WTC11 (cell line): ENCODE measurements around the gene MCF2L2. TPM values are rescaled to one million over a fixed set of nuclear protein-coding genes. Genes with fewer than 3 reads are reported as not detected.

Experiments used
- ATAC-seq: fragments of 200-7000 bp; cut with Tn5 transposase; 2 replicates; pipeline ENCODE4 v1.10.0; 2021; ENCODE audit warnings: mild to moderate bottlenecking, moderate library complexity
- CTCF ChIA-PET: fragments of 300-600 bp; sonication (Branson Sonifier 250); formaldehyde crosslinking; loops from one replicate; lab custom pipeline; 2021; ENCODE audit warnings: antibody characterized with exemption; lab: Charles Lee
- POLR2A ChIA-PET: fragments of 350-600 bp; sonication (Branson Sonifier 250); formaldehyde crosslinking; loops from one replicate; lab custom pipeline; 2021; ENCODE audit warnings: antibody characterized with exemption; lab: Charles Lee
- DNase-seq: peaks from one replicate; pipeline ENCODE4 v3.0.0; 2021; ENCODE audit warnings: low spot score
- H3K27ac Mint-ChIP-seq: 2 replicates; pipeline ENCODE4 v1.8.0; 2021; ENCODE audit warnings: mixed read lengths
- H3K27me3 Mint-ChIP-seq: 2 replicates; pipeline ENCODE4 v1.8.0; 2021; ENCODE audit warnings: low read depth, mild to moderate bottlenecking, moderate library complexity, mixed read lengths
- H3K36me3 Mint-ChIP-seq: 2 replicates; pipeline ENCODE4 v1.8.0; 2021; ENCODE audit warnings: mixed read lengths
- H3K4me1 Mint-ChIP-seq: 2 replicates; pipeline ENCODE4 v1.8.0; 2022; ENCODE audit warnings: mixed read lengths
- H3K4me3 Mint-ChIP-seq: 2 replicates; pipeline ENCODE4 v1.8.0; 2021; ENCODE audit warnings: mild to moderate bottlenecking, moderate library complexity, mixed read lengths
- H3K9me3 Mint-ChIP-seq: 2 replicates; pipeline ENCODE4 v1.8.0; 2021; ENCODE audit warnings: mixed read lengths
- ATF6 ChIP-seq: sonication (generic); formaldehyde crosslinking; IDR thresholded peaks from 2 replicates; pipeline ENCODE4 v1.8.1; 2023; ENCODE audit warnings: mild to moderate bottlenecking, missing genetic modification reagents
- CREM ChIP-seq: sonication (generic); formaldehyde crosslinking; IDR thresholded peaks from 2 replicates; pipeline ENCODE4 v1.8.1; 2022; ENCODE audit warnings: mild to moderate bottlenecking, missing genetic modification reagents, moderate library complexity
- CTCF ChIP-seq: fragments of 200-600 bp; IDR thresholded peaks from 2 replicates; pipeline ENCODE4 v1.8.0; 2022; ENCODE audit warnings: antibody characterized with exemption
- E2F1 ChIP-seq: sonication (generic); formaldehyde crosslinking; IDR thresholded peaks from 2 replicates; pipeline ENCODE4 v1.8.0; 2022; ENCODE audit warnings: mild to moderate bottlenecking, missing genetic modification reagents
- EMX1 ChIP-seq: fragments of 250-450 bp; sonication (Bioruptor Pico); IDR thresholded peaks from 2 replicates; pipeline ENCODE4 v1.8.0; 2021; ENCODE audit warnings: mild to moderate bottlenecking
- FOXJ3 ChIP-seq: sonication (generic); formaldehyde crosslinking; IDR thresholded peaks from 2 replicates; pipeline ENCODE4 v1.9.0; 2021; ENCODE audit warnings: missing genetic modification reagents, mild to moderate bottlenecking, borderline replicate concordance
- FOXK1 ChIP-seq: sonication (generic); formaldehyde crosslinking; IDR thresholded peaks from 2 replicates; pipeline ENCODE4 v1.8.0; 2022; ENCODE audit warnings: mild to moderate bottlenecking, moderate library complexity, missing genetic modification reagents
- HMGA2 ChIP-seq: fragments of 250-450 bp; sonication (Bioruptor Pico); IDR thresholded peaks from 2 replicates; pipeline ENCODE4 v1.4.0; 2021; ENCODE audit warnings: mild to moderate bottlenecking, moderate library complexity
- HMGXB4 ChIP-seq: sonication (generic); formaldehyde crosslinking; IDR thresholded peaks from 2 replicates; pipeline ENCODE4 v1.8.1; 2023; ENCODE audit warnings: mild to moderate bottlenecking, moderate library complexity, missing genetic modification reagents
- IRF1 ChIP-seq: sonication (generic); formaldehyde crosslinking; IDR thresholded peaks from 2 replicates; pipeline ENCODE4 v1.8.0; 2023; ENCODE audit warnings: missing genetic modification reagents
- JAZF1 ChIP-seq: fragments of 250-450 bp; sonication (Bioruptor Pico); IDR thresholded peaks from 2 replicates; pipeline ENCODE4 v1.9.0; 2021; ENCODE audit warnings: moderate library complexity, mild to moderate bottlenecking, inconsistent platforms
- MYBL2 ChIP-seq: sonication (generic); formaldehyde crosslinking; IDR thresholded peaks from 2 replicates; pipeline ENCODE4 v1.8.1; 2023; ENCODE audit warnings: mild to moderate bottlenecking, moderate library complexity, missing genetic modification reagents
- NR3C1 ChIP-seq: sonication (generic); formaldehyde crosslinking; conservative IDR thresholded peaks from 2 replicates; pipeline ENCODE4 v1.8.1; 2023; ENCODE audit warnings: low read depth, mild to moderate bottlenecking, missing genetic modification reagents
- OVOL2 ChIP-seq: fragments of 250-450 bp; sonication (Bioruptor Pico); IDR thresholded peaks from 2 replicates; pipeline ENCODE4 v1.9.0; 2021; ENCODE audit warnings: mild to moderate bottlenecking, borderline replicate concordance
- RELA ChIP-seq: sonication (generic); formaldehyde crosslinking; IDR thresholded peaks from 2 replicates; pipeline ENCODE4 v1.8.1; 2022; ENCODE audit warnings: missing genetic modification reagents, mild to moderate bottlenecking, borderline replicate concordance
- ZNF219 ChIP-seq: sonication (generic); formaldehyde crosslinking; IDR thresholded peaks from 2 replicates; pipeline ENCODE4 v1.8.0; 2023; ENCODE audit warnings: missing genetic modification reagents, mild to moderate bottlenecking, borderline replicate concordance
- ZNF281 ChIP-seq: sonication (generic); formaldehyde crosslinking; IDR thresholded peaks from 2 replicates; pipeline ENCODE4 v1.8.0; 2023; ENCODE audit warnings: mild to moderate bottlenecking, missing genetic modification reagents
- ZNF416 ChIP-seq: fragments of 250-450 bp; sonication (Bioruptor Pico); IDR thresholded peaks from 2 replicates; pipeline ENCODE4 v1.9.0; 2021; ENCODE audit warnings: mild to moderate bottlenecking, inconsistent platforms
- ZNF423 ChIP-seq: fragments of 250-450 bp; sonication (Bioruptor Pico); IDR thresholded peaks from 2 replicates; pipeline ENCODE4 v2.1.2; 2022; ENCODE audit warnings: mild to moderate bottlenecking, moderate library complexity
- total RNA-seq: library from RNA; stranded (reverse); gene quantifications from 3 replicates; pipeline ENCODE4 v1.2.3, GENCODE V29; 2021

The MCF2L2 gene
- total RNA-seq, 1 experiment from 2014 or later = 7.5 TPM

- no peak overlapping the region for H3K27ac Mint-ChIP-seq
- TF ChIP-seq CREM (no peak), JAZF1 (CRISPR knock-in tag) (no peak), NR3C1 (CRISPR knock-in tag) (no peak), RELA (CRISPR knock-in tag) (no peak), OVOL2 (CRISPR knock-in tag) (no peak), ZNF281 (CRISPR knock-in tag) (no peak), ATF6 (no peak), HMGXB4 (CRISPR knock-in tag) (no peak), EMX1 (CRISPR knock-in tag) (no peak), FOXK1 (CRISPR knock-in tag) (no peak), IRF1 (no peak), E2F1 (no peak), CTCF (no peak)
Measured at GRCh38 chr3:183260167-183260904, 168.1 kb downstream of the MCF2L2 start.

GRCh38 chr3:183259621-183260020 lies 168.8 kb downstream of the MCF2L2 start:
- POLR2A ChIA-PET = no interaction called here
- no peak for ATAC-seq
- DNase-seq = no peak
- peaks cover 18% of the 10 kb centered on the region for H3K4me1 Mint-ChIP-seq
- CTCF ChIA-PET = no interaction called here
- no peaks in the 10 kb centered on the region for H3K9me3 Mint-ChIP-seq
- H3K36me3 Mint-ChIP-seq = no peaks in the 10 kb centered on the region
- no peak overlapping the region for H3K27ac Mint-ChIP-seq
- no peak overlapping the region for H3K4me3 Mint-ChIP-seq
- peaks cover 15% of the 10 kb centered on the region for H3K27me3 Mint-ChIP-seq
- TF ChIP-seq ATF6 = no peak
- no peak for TF ChIP-seq FOXJ3 (CRISPR knock-in tag)
- TF ChIP-seq HMGA2 = no peak
- TF ChIP-seq ZNF416 (CRISPR knock-in tag) = no peak
- TF ChIP-seq MYBL2 (CRISPR knock-in tag) = no peak
- TF ChIP-seq JAZF1 (CRISPR knock-in tag) = no peak
- TF ChIP-seq ZNF219 = no peak
- no peak for TF ChIP-seq IRF1
- no peak for TF ChIP-seq ZNF423

More at GRCh38 chr3:183260167-183260904, 168.1 kb downstream of the MCF2L2 start:
- Mint-ChIP-seq H3K27me3 (peaks cover 8% of the 10 kb centered on the region), H3K4me1 (peaks cover 12% of the 10 kb centered on the region), H3K4me3 (no peak overlapping the region), H3K9me3 (no peaks in the 10 kb centered on the region), H3K36me3 (no peaks in the 10 kb centered on the region)
- ATAC-seq = no peak
- ChIA-PET POLR2A (no interaction called here), CTCF (no interaction called here)
- DNase-seq = no peak
